Measurements from ENCODE around the gene HPSE2.
"Not testable (repeated sequence)": the region's sequence is repeated elsewhere in the genome, so short reads cannot be mapped to it uniquely, and the experiment has no call there.

HPSE2 gene

GRCh38 chr10:98920807-98921206, 314.8 kb downstream of the HPSE2 start:
- H3K27ac ChIP-seq (ENCODE audit: low read depth, low read length, severe bottlenecking) = no peak overlapping the region
- H3K36me3 ChIP-seq (ENCODE audit: control insufficient read depth, insufficient read depth, low read length) = no peaks in the 10 kb centered on the region
- no peak overlapping the region for H3K4me3 ChIP-seq (ENCODE audit: extremely low read depth, insufficient read depth, low read length, poor library complexity, severe bottlenecking)
- peaks cover 17% of the 10 kb centered on the region for H3K4me1 ChIP-seq (ENCODE audit: control insufficient read depth, insufficient read depth, low read length, poor library complexity, severe bottlenecking)
- 80 to 94% methylated on average over 1 to 2 of the region's 2 CpGs for WGBS, 2 experiments (ENCODE audit: insufficient coverage in 2 of 2)
- no peaks in the 10 kb centered on the region for H3K9me3 ChIP-seq (ENCODE audit: control insufficient read depth, low read length)

GRCh38 chr10:98920360-98920759, 315.3 kb downstream of the HPSE2 start:
- peaks cover 17% of the 10 kb centered on the region for H3K4me1 ChIP-seq (ENCODE audit: control insufficient read depth, insufficient read depth, low read length, poor library complexity, severe bottlenecking)
- H3K36me3 ChIP-seq (ENCODE audit: control insufficient read depth, insufficient read depth, low read length) = no peaks in the 10 kb centered on the region
- H3K9me3 ChIP-seq (ENCODE audit: control insufficient read depth, low read length) = no peaks in the 10 kb centered on the region
- H3K27ac ChIP-seq (ENCODE audit: low read depth, low read length, severe bottlenecking) = peak overlapping the region; percentile 54
- no peak overlapping the region for H3K4me3 ChIP-seq (ENCODE audit: extremely low read depth, insufficient read depth, low read length, poor library complexity, severe bottlenecking)

- WGBS, 2 experiments (ENCODE audit: insufficient coverage in 2 of 2) = 88 to 95% methylated on average over 2 of the region's 2 CpGs
- peak overlapping the region; percentile 54 for H3K27ac ChIP-seq (ENCODE audit: low read depth, low read length, severe bottlenecking)
- no peaks in the 10 kb centered on the region for H3K36me3 ChIP-seq (ENCODE audit: control insufficient read depth, insufficient read depth, low read length)
- no peak overlapping the region for H3K4me3 ChIP-seq (ENCODE audit: extremely low read depth, insufficient read depth, low read length, poor library complexity, severe bottlenecking)
- H3K9me3 ChIP-seq (ENCODE audit: control insufficient read depth, low read length) = no peaks in the 10 kb centered on the region
- peaks cover 17% of the 10 kb centered on the region for H3K4me1 ChIP-seq (ENCODE audit: control insufficient read depth, insufficient read depth, low read length, poor library complexity, severe bottlenecking)
These were observed 315.8 kb downstream of the HPSE2 start for GRCh38 chr10:98919899-98920298.

- no peak overlapping the region for H3K27ac ChIP-seq (ENCODE audit: low read depth, low read length, severe bottlenecking)
- H3K4me1 ChIP-seq (ENCODE audit: control insufficient read depth, insufficient read depth, low read length, poor library complexity, severe bottlenecking) = peaks cover 17% of the 10 kb centered on the region
- no peaks in the 10 kb centered on the region for H3K36me3 ChIP-seq (ENCODE audit: control insufficient read depth, insufficient read depth, low read length)
- H3K4me3 ChIP-seq (ENCODE audit: extremely low read depth, insufficient read depth, low read length, poor library complexity, severe bottlenecking) = no peak overlapping the region
- H3K9me3 ChIP-seq (ENCODE audit: control insufficient read depth, low read length) = no peaks in the 10 kb centered on the region
- no CpG with 5 or more reads among the region's 2 CpGs for WGBS, 2 experiments (ENCODE audit: insufficient coverage in 2 of 2)
These were observed 317.8 kb downstream of the HPSE2 start for GRCh38 chr10:98917828-98918227.

GRCh38 chr10:98916526-98917125, 319.0 kb downstream of the HPSE2 start:
- H3K27ac ChIP-seq (ENCODE audit: low read depth, low read length, severe bottlenecking) = no peak overlapping the region
- no CpG with 5 or more reads among the region's 1 CpG for WGBS, 2 experiments (ENCODE audit: insufficient coverage in 2 of 2)
- no peak overlapping the region for H3K4me3 ChIP-seq (ENCODE audit: extremely low read depth, insufficient read depth, low read length, poor library complexity, severe bottlenecking)

GRCh38 chr10:98915911-98916310, 319.7 kb downstream of the HPSE2 start:
- H3K4me3 ChIP-seq (ENCODE audit: extremely low read depth, insufficient read depth, low read length, poor library complexity, severe bottlenecking) = no peak overlapping the region
- no peaks in the 10 kb centered on the region for H3K36me3 ChIP-seq (ENCODE audit: control insufficient read depth, insufficient read depth, low read length)
- WGBS, 2 experiments (ENCODE audit: insufficient coverage in 2 of 2) = 80% methylated on average over 1 of the region's 1 CpG; no CpG with 5 or more reads in 1 of the 2 experiments
- no peaks in the 10 kb centered on the region for H3K9me3 ChIP-seq (ENCODE audit: control insufficient read depth, low read length)
- H3K4me1 ChIP-seq (ENCODE audit: control insufficient read depth, insufficient read depth, low read length, poor library complexity, severe bottlenecking) = peaks cover 22% of the 10 kb centered on the region
- no peak overlapping the region for H3K27ac ChIP-seq (ENCODE audit: low read depth, low read length, severe bottlenecking)

More at GRCh38 chr10:98916526-98917125, 319.0 kb downstream of the HPSE2 start:
- Histone ChIP-seq H3K36me3 (ENCODE audit: control insufficient read depth, insufficient read depth, low read length) (no peaks in the 10 kb centered on the region), H3K9me3 (ENCODE audit: control insufficient read depth, low read length) (no peaks in the 10 kb centered on the region), H3K4me1 (ENCODE audit: control insufficient read depth, insufficient read depth, low read length, poor library complexity, severe bottlenecking) (peaks cover 17% of the 10 kb centered on the region)

GRCh38 chr10:98910546-98910945, 325.1 kb downstream of the HPSE2 start:
- Histone ChIP-seq H3K4me1 (ENCODE audit: control insufficient read depth, insufficient read depth, low read length, poor library complexity, severe bottlenecking) (peaks cover 17% of the 10 kb centered on the region), H3K36me3 (ENCODE audit: control insufficient read depth, insufficient read depth, low read length) (no peaks in the 10 kb centered on the region), H3K9me3 (ENCODE audit: control insufficient read depth, low read length) (no peaks in the 10 kb centered on the region), H3K27ac (ENCODE audit: low read depth, low read length, severe bottlenecking) (peak overlapping the region; percentile 90), H3K4me3 (ENCODE audit: extremely low read depth, insufficient read depth, low read length, poor library complexity, severe bottlenecking) (no peak overlapping the region)
- 79 to 83% methylated on average over 2 of the region's 3 CpGs for WGBS, 2 experiments (ENCODE audit: insufficient coverage in 2 of 2)

GRCh38 chr10:98910048-98910447, 325.6 kb downstream of the HPSE2 start:
- H3K4me3 ChIP-seq (ENCODE audit: extremely low read depth, insufficient read depth, low read length, poor library complexity, severe bottlenecking) = no peak overlapping the region
- H3K9me3 ChIP-seq (ENCODE audit: control insufficient read depth, low read length) = no peaks in the 10 kb centered on the region
- peak overlapping the region; percentile 90 for H3K27ac ChIP-seq (ENCODE audit: low read depth, low read length, severe bottlenecking)
- H3K4me1 ChIP-seq (ENCODE audit: control insufficient read depth, insufficient read depth, low read length, poor library complexity, severe bottlenecking) = peaks cover 17% of the 10 kb centered on the region
- no peaks in the 10 kb centered on the region for H3K36me3 ChIP-seq (ENCODE audit: control insufficient read depth, insufficient read depth, low read length)

- H3K4me3 ChIP-seq (ENCODE audit: extremely low read depth, insufficient read depth, low read length, poor library complexity, severe bottlenecking) = no peak overlapping the region
- no peaks in the 10 kb centered on the region for H3K9me3 ChIP-seq (ENCODE audit: control insufficient read depth, low read length)
- H3K27ac ChIP-seq (ENCODE audit: low read depth, low read length, severe bottlenecking) = no peak overlapping the region
- H3K4me1 ChIP-seq (ENCODE audit: control insufficient read depth, insufficient read depth, low read length, poor library complexity, severe bottlenecking) = peaks cover 17% of the 10 kb centered on the region
- H3K36me3 ChIP-seq (ENCODE audit: control insufficient read depth, insufficient read depth, low read length) = no peaks in the 10 kb centered on the region
- WGBS, 2 experiments (ENCODE audit: insufficient coverage in 2 of 2) = 79 to 100% methylated on average over 2 of the region's 3 CpGs
These were observed 326.8 kb downstream of the HPSE2 start for GRCh38 chr10:98908868-98909267.

- 90% methylated on average over 2 of the region's 8 CpGs; no CpG with 5 or more reads in 1 of the 2 experiments for WGBS, 2 experiments (ENCODE audit: insufficient coverage in 2 of 2)
- not testable (repeated sequence) for H3K36me3 ChIP-seq (ENCODE audit: control insufficient read depth, insufficient read depth, low read length); H3K9me3 ChIP-seq (ENCODE audit: control insufficient read depth, low read length); H3K4me3 ChIP-seq (ENCODE audit: extremely low read depth, insufficient read depth, low read length, poor library complexity, severe bottlenecking); H3K27ac ChIP-seq (ENCODE audit: low read depth, low read length, severe bottlenecking)
- H3K4me1 ChIP-seq (ENCODE audit: control insufficient read depth, insufficient read depth, low read length, poor library complexity, severe bottlenecking) = peaks cover 17% of the 10 kb centered on the region
These were observed 327.4 kb downstream of the HPSE2 start for GRCh38 chr10:98908247-98908646.

- Histone ChIP-seq H3K4me1 (ENCODE audit: control insufficient read depth, insufficient read depth, low read length, poor library complexity, severe bottlenecking) (no peaks in the 10 kb centered on the region), H3K9me3 (ENCODE audit: control insufficient read depth, low read length) (no peaks in the 10 kb centered on the region), H3K27ac (ENCODE audit: low read depth, low read length, severe bottlenecking) (no peak overlapping the region), H3K4me3 (ENCODE audit: extremely low read depth, insufficient read depth, low read length, poor library complexity, severe bottlenecking) (no peak overlapping the region), H3K36me3 (ENCODE audit: control insufficient read depth, insufficient read depth, low read length) (no peaks in the 10 kb centered on the region)
- WGBS, 2 experiments (ENCODE audit: insufficient coverage in 2 of 2) = 95 to 97% methylated on average over 2 to 3 of the region's 4 CpGs
These were observed 334.1 kb downstream of the HPSE2 start for GRCh38 chr10:98901441-98902110.

All from mesodermal cell (in vitro differentiated cells).